HG02798 (cell line): ENCODE results near the gene FANCI.

Experiments
- ATAC-seq: cut with Tn5 transposase; IDR thresholded peaks from one replicate; pipeline ENCODE4 v1.9.1; 2021; ENCODE audit warnings: mild to moderate bottlenecking; ENCODE audit not compliant: unreplicated experiment, poor library complexity

The FANCI gene

GRCh38 chr15:89329329-89330084 lies 85.7 kb downstream of the FANCI start:
- ATAC-seq, result no peak

GRCh38 chr15:89330119-89330518 lies 86.3 kb downstream of the FANCI start:
- no peak for ATAC-seq

- ATAC-seq, result no peak
These were observed 87.3 kb downstream of the FANCI start for GRCh38 chr15:89330881-89331595.

GRCh38 chr15:89332446-89332845 lies 88.7 kb downstream of the FANCI start:
- no peak for ATAC-seq

GRCh38 chr15:89333011-89333860 lies 89.5 kb downstream of the FANCI start:
- ATAC-seq, result no peak

- no peak for ATAC-seq
These were observed 90.3 kb downstream of the FANCI start for GRCh38 chr15:89333959-89334509.

- ATAC-seq, result peak; percentile 90
These were observed 90.9 kb downstream of the FANCI start, which contains the start of gene POLG for GRCh38 chr15:89334510-89335297. Gene POLG (minus strand): TSS chr15:89334824. CDS start chr15:89333754, 1,070 bp downstream.

GRCh38 chr15:89335298-89336041 lies 91.7 kb downstream of the FANCI start:
- no peak for ATAC-seq

GRCh38 chr15:89338036-89338435 lies 94.3 kb downstream of the FANCI start:
- ATAC-seq, result no peak

- ATAC-seq, result no peak
These were observed 96.8 kb downstream of the FANCI start for GRCh38 chr15:89340573-89340972.

- ATAC-seq, result no peak
These were observed 97.7 kb downstream of the FANCI start for GRCh38 chr15:89341316-89342005.

GRCh38 chr15:89342840-89343239 lies 99.1 kb downstream of the FANCI start:
- no peak for ATAC-seq

- no peak for ATAC-seq
These were observed 101.5 kb downstream of the FANCI start for GRCh38 chr15:89345248-89345647.

GRCh38 chr15:89346516-89347231 lies 102.9 kb downstream of the FANCI start:
- ATAC-seq, result no peak

GRCh38 chr15:89349206-89349558 lies 105.4 kb downstream of the FANCI start:
- ATAC-seq, result no peak

- ATAC-seq, result no peak
These were observed 108.7 kb downstream of the FANCI start for GRCh38 chr15:89352476-89352875.

GRCh38 chr15:89353991-89354390 lies 110.2 kb downstream of the FANCI start:
- ATAC-seq, result no peak
